Nephron progenitor cell (in vitro differentiated cells): ENCODE data around the gene KCNA1.

ENCODE experiments used
- DNase-seq: peaks from one replicate; pipeline ENCODE4 v3.0.0; 2021
- H3K27ac Mint-ChIP-seq: 2 replicates; pipeline ENCODE4 v1.8.0; 2021; ENCODE audit warnings: mild to moderate bottlenecking, moderate library complexity, mixed read lengths
- H3K27me3 Mint-ChIP-seq: 2 replicates; pipeline ENCODE4 v1.8.0; 2021; ENCODE audit warnings: mild to moderate bottlenecking, low read depth, mixed read lengths; ENCODE audit not compliant: poor library complexity
- H3K36me3 Mint-ChIP-seq: 2 replicates; pipeline ENCODE4 v1.8.0; 2021; ENCODE audit warnings: low read depth, mixed read lengths
- H3K4me1 Mint-ChIP-seq: 2 replicates; pipeline ENCODE4 v1.8.0; 2021; ENCODE audit warnings: mixed read lengths
- H3K4me3 Mint-ChIP-seq: 2 replicates; pipeline ENCODE4 v1.8.0; 2021; ENCODE audit warnings: mild to moderate bottlenecking, moderate library complexity, mixed read lengths
- H3K9me3 Mint-ChIP-seq: 2 replicates; pipeline ENCODE4 v1.8.0; 2021; ENCODE audit warnings: mild to moderate bottlenecking, moderate library complexity, mixed read lengths
- TF ChIP-seq, protein P1 (sequence below): fragments of 200-600 bp; sonication (generic); IDR thresholded peaks from 2 replicates; pipeline ENCODE4 v1.5.0; 2021; ENCODE audit warnings: antibody characterized with exemption

The KCNA1 gene

DNA sequence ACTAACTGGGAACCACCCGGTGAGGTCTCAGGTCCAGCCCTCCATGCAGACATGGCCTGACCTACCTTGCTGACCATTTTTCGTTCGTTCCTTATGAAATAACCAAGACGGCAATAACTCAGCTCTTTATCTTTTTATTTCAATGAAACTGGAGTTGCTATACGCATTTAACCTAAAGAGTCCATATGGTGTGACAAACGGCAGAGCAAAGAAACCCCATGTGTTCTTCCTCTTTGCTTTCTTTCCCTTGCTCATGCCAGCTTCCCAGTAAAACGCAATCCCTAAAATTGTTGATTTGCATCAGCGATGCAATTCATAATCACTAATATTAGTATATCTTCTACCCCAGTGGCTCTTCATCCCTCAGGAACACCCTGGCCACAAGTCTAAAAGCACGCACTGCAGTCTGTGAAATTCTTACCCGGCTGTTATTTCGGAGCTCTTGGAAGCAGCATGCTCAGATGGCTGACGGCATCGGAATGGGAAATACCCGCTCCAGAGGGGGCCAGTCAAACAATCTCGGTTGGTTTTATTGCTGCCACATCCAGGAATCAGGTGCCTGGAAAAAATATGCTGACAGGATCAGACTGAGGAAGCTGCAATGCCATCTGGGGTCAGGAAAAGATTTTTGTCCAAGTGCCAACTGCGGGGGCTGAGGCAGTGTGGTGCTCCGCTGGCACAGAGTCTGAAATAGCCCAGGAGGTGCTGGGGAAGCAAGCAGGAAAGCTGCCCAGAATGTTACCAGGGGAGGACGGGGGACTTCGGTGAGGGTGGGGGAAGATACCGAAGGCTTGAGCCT is 28.2 kb upstream of the KCNA1 start:
- Mint-ChIP-seq H3K27ac (no peak overlapping the region), H3K4me1 (no peaks in the 10 kb centered on the region), H3K36me3 (peaks cover 5% of the 10 kb centered on the region), H3K9me3 (peaks cover 35% of the 10 kb centered on the region), H3K27me3 (peaks cover 47% of the 10 kb centered on the region), H3K4me3 (no peak overlapping the region)
- TF ChIP-seq, protein P1, sequence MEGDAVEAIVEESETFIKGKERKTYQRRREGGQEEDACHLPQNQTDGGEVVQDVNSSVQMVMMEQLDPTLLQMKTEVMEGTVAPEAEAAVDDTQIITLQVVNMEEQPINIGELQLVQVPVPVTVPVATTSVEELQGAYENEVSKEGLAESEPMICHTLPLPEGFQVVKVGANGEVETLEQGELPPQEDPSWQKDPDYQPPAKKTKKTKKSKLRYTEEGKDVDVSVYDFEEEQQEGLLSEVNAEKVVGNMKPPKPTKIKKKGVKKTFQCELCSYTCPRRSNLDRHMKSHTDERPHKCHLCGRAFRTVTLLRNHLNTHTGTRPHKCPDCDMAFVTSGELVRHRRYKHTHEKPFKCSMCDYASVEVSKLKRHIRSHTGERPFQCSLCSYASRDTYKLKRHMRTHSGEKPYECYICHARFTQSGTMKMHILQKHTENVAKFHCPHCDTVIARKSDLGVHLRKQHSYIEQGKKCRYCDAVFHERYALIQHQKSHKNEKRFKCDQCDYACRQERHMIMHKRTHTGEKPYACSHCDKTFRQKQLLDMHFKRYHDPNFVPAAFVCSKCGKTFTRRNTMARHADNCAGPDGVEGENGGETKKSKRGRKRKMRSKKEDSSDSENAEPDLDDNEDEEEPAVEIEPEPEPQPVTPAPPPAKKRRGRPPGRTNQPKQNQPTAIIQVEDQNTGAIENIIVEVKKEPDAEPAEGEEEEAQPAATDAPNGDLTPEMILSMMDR = no peak
- DNase-seq = no peak

DNA sequence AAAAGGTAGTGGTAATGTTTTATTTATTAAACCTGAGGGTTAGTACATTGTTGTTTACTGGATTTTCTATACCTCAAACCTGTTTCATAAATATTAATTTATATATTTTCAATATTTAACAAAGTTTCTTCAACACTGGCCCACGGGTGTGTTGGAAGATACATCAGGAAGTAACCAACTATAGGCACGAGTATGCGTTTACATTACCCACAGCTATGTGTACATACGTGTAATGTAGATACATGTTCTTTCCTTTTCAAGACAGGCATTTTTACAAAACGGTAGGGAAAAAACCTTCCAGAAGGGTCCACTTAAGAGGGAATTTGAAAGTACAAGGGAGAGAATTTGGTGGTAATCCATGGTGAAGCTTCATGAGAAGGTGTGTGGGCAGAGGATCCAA is 17.8 kb upstream of the KCNA1 start:
- peaks cover 85% of the 10 kb centered on the region for H3K27me3 Mint-ChIP-seq
- H3K36me3 Mint-ChIP-seq = no peaks in the 10 kb centered on the region
- no peaks in the 10 kb centered on the region for H3K9me3 Mint-ChIP-seq
- no peak overlapping the region for H3K27ac Mint-ChIP-seq
- DNase-seq = no peak
- TF ChIP-seq, protein P1 = no peak
- no peak overlapping the region for H3K4me3 Mint-ChIP-seq
- no peaks in the 10 kb centered on the region for H3K4me1 Mint-ChIP-seq

DNA sequence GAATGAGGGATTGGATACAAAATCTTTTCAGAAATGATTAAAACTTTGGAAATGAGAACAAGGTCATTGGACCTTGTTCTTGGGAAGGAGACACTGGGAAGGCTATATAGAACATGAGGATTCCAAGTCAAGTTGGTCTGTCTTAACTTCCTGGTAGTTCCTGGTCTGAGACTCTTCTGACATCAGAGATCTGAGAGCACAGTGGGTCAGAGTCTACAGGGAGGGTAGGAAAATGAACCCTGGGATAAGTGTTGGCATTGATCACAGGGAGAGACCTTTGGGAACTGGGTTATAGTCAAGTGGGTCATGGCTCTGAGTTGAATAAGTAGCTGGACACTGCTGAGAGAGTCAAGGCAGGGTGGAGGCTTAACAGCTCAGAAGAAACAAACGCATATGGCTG is 17.3 kb upstream of the KCNA1 start:
- Mint-ChIP-seq H3K9me3 (no peaks in the 10 kb centered on the region), H3K36me3 (no peaks in the 10 kb centered on the region), H3K4me1 (no peaks in the 10 kb centered on the region), H3K27ac (no peak overlapping the region), H3K4me3 (no peak overlapping the region), H3K27me3 (peaks cover 80% of the 10 kb centered on the region)
- TF ChIP-seq, protein P1 = no peak
- DNase-seq = no peak

DNA sequence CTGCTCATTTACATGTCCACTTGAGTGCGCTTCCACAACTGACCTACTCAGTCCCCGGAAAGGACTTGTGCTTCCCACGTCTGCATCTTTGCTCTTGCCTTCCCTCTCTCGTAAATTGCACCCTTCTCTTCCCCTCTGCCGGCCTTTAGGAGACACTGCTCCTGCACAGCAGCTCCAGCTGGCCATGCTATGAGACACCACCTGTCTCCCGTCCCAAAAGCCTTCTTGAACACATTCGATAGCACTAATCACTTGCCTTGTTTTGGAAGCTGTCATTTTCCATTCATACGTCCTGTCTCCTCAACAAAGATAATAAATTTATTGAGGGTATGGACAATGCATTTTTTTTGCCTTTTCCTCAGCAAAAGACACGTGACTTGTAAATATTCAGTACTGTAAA is 15.7 kb upstream of the KCNA1 start:
- Mint-ChIP-seq H3K9me3 (no peaks in the 10 kb centered on the region), H3K27me3 (peaks cover 68% of the 10 kb centered on the region), H3K4me3 (no peak overlapping the region), H3K4me1 (no peaks in the 10 kb centered on the region), H3K36me3 (no peaks in the 10 kb centered on the region), H3K27ac (no peak overlapping the region)
- TF ChIP-seq, protein P1 = no peak
- no peak for DNase-seq

DNA sequence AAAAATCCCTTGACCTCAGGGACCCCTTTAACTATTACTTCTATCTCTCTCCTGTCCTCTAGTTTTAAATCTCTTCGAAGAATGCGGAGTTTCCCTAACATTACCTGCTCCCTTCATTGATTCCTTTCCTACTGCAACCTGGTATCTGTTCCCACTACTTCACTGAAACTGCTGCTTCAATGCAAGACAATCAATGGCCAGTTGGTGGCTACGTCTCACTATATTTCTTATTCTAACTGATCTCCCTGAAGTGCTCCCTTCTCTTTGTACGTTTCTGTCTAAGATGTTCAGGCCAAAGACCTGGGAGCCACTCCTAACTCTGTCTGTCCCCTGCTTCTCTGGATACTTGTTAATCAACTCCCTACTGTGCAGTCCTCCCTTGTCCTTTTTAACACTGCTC is 10.3 kb upstream of the KCNA1 start:
- H3K27ac Mint-ChIP-seq = no peak overlapping the region
- no peak overlapping the region for H3K4me3 Mint-ChIP-seq
- H3K9me3 Mint-ChIP-seq = no peaks in the 10 kb centered on the region
- H3K27me3 Mint-ChIP-seq = peaks cover 61% of the 10 kb centered on the region
- DNase-seq = no peak
- no peaks in the 10 kb centered on the region for H3K4me1 Mint-ChIP-seq
- TF ChIP-seq, protein P1 = no peak
- H3K36me3 Mint-ChIP-seq = no peaks in the 10 kb centered on the region

DNA sequence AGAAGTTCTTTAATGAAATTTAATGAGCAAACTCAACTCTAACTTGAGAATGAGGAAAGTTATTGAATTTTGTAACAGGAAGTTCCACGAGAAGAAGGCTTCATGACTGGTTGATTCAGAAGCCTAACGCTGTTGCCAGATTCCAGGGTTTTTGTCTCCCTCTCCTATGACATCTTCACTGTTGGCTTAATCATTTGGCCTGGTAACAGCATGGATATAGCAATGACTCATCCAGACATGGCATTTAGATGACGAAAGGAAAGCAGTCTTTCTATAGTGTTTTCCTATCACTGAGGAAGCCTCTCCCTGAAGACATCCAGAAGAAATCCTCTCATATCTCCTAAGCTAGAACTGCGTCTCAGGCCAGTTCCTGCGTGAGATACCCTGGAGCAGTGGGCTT is 9.4 kb upstream of the KCNA1 start:
- H3K27me3 Mint-ChIP-seq = peaks cover 55% of the 10 kb centered on the region
- H3K4me3 Mint-ChIP-seq = no peak overlapping the region
- no peaks in the 10 kb centered on the region for H3K36me3 Mint-ChIP-seq
- H3K27ac Mint-ChIP-seq = no peak overlapping the region
- no peaks in the 10 kb centered on the region for H3K4me1 Mint-ChIP-seq
- no peaks in the 10 kb centered on the region for H3K9me3 Mint-ChIP-seq
- TF ChIP-seq, protein P1 = no peak
- DNase-seq = no peak
